Upper lobe of left lung (tissue), 4 donors: ENCODE measurements around the gene NUMBL.

Experiments
- CTCF ChIP-seq, 6 experiments: fragments of 450-650 bp in 4 of 6; fragments of 200-600 bp in 2 of 6; sonication (generic) in 2 of 6; IDR thresholded peaks; one replicate each; pipeline ENCODE4 v1.5.1; 2016 to 2019; ENCODE audit warnings: antibody characterized with exemption in 6 of 6
- POLR2A ChIP-seq, 4 donors: fragments of 450-650 bp; IDR thresholded peaks; one replicate each; pipeline ENCODE4 v1.5.1; 2016 to 2017; ENCODE audit warnings: antibody characterized with exemption in 4 of 4, mild to moderate bottlenecking in 2 of 4
- POLR2AphosphoS5 ChIP-seq, 2 donors: sonication (generic); formaldehyde crosslinking; IDR thresholded peaks; one replicate each; pipeline ENCODE4 v1.5.1; 2017; ENCODE audit warnings: antibody characterized with exemption in 2 of 2

- TF ChIP-seq CTCF (IDR thresholded peaks at IDR 0.05) (no peak), POLR2A (IDR thresholded peaks at IDR 0.05) (no peak), POLR2AphosphoS5 (IDR thresholded peaks at IDR 0.05) (no peak)
These were observed 46.7 kb upstream of the NUMBL start for GRCh38 chr19:40737102-40737644.
